Esophagus squamous epithelium (tissue), 4 donors: ENCODE data around the gene FLT4.

Experiments
- CTCF ChIP-seq, 6 experiments: fragments of 450-650 bp in 4 of 6; fragments of 200-600 bp in 2 of 6; sonication (generic) in 2 of 6; IDR thresholded peaks; one replicate each; pipeline ENCODE4 v1.5.1; 2016 to 2019; ENCODE audit warnings: antibody characterized with exemption in 6 of 6, mild to moderate bottlenecking in 4 of 6, moderate library complexity in 4 of 6
- POLR2A ChIP-seq, 4 donors: fragments of 450-650 bp; IDR thresholded peaks; one replicate each; pipeline ENCODE4 v1.6.1; 2017; ENCODE audit warnings: antibody characterized with exemption in 4 of 4, mild to moderate bottlenecking in 4 of 4, moderate library complexity in 3 of 4

GRCh38 chr5:180692429-180692828, 43.0 kb upstream of the FLT4 start:
- TF ChIP-seq CTCF (IDR thresholded peaks at IDR 0.05) = no peak
- TF ChIP-seq POLR2A (IDR thresholded peaks at IDR 0.05) = no peak
